Osteoblast (primary cell): ENCODE data around the gene NFATC1. TPM values are rescaled to one million over a fixed set of nuclear protein-coding genes. Genes with fewer than 3 reads are reported as not detected.
A peak's percentile ranks its signal among the peaks of the same experiment; 100 is the strongest.

Source experiments
- DNase-seq: peaks from one replicate; pipeline ENCODE4 v3.0.0; 2011; ENCODE audit warnings: low spot score, mixed read lengths; ENCODE audit not compliant: insufficient read length; ENCODE audit errors: missing footprints
- H2AFZ ChIP-seq: 2 replicates; pipeline ENCODE4 v1.6.0; 2011; ENCODE audit warnings: mild to moderate bottlenecking, low read length
- H3K27ac ChIP-seq: 2 replicates; pipeline ENCODE4 v1.5.1; 2011; ENCODE audit warnings: mild to moderate bottlenecking, low read depth, low read length, moderate library complexity
- H3K27me3 ChIP-seq: 2 replicates; pipeline ENCODE4 v1.6.0; 2012; ENCODE audit warnings: mild to moderate bottlenecking, control low read depth, inconsistent platforms, low read length, moderate library complexity; ENCODE audit not compliant: insufficient read depth
- H3K36me3 ChIP-seq: 2 replicates; pipeline ENCODE4 v1.5.1; 2011; ENCODE audit warnings: mild to moderate bottlenecking, low read length, control low read depth, moderate library complexity; ENCODE audit not compliant: insufficient read depth
- H3K4me1 ChIP-seq: 2 replicates; pipeline ENCODE4 v1.5.1; 2011; ENCODE audit warnings: mild to moderate bottlenecking, low read length, control low read depth, moderate library complexity; ENCODE audit not compliant: insufficient read depth
- H3K4me2 ChIP-seq: 2 replicates; pipeline ENCODE4 v1.6.0; 2011; ENCODE audit warnings: mild to moderate bottlenecking, low read length; ENCODE audit not compliant: insufficient read depth
- H3K4me3 ChIP-seq: fragments of 200-600 bp; sonication (generic); 3 replicates; pipeline ENCODE4 v1.5.1; 2012; ENCODE audit warnings: mild to moderate bottlenecking, low read length, inconsistent platforms; ENCODE audit not compliant: insufficient read depth
- H3K79me2 ChIP-seq: 2 replicates; pipeline ENCODE4 v1.6.0; 2012; ENCODE audit warnings: mild to moderate bottlenecking, low read length, control low read depth, inconsistent platforms; ENCODE audit not compliant: insufficient read depth
- H3K9me3 ChIP-seq: 2 replicates; pipeline ENCODE4 v1.5.1; 2011; ENCODE audit warnings: low read depth, low read length, control low read depth
- H4K20me1 ChIP-seq: 2 replicates; pipeline ENCODE4 v1.6.0; 2012; ENCODE audit warnings: mild to moderate bottlenecking, low read length, control low read depth; ENCODE audit not compliant: insufficient read depth
- CTCF ChIP-seq: IDR thresholded peaks from 2 replicates; pipeline ENCODE4 v1.5.1; 2011; ENCODE audit warnings: mild to moderate bottlenecking, low read depth, low read length, moderate library complexity; ENCODE audit errors: extremely low read depth
- total RNA-seq: library from RNA; depleted of rRNA; stranded (reverse); fragments of >200 nt; gene quantifications from 2 replicates; pipeline ENCODE4 v1.2.3, GENCODE V29; 2012

Gene NFATC1
- total RNA-seq, 1 donor, result 6.2 TPM

- Histone ChIP-seq H2AFZ (no peak overlapping the region), H3K4me2 (peak overlapping the region; percentile 46)
- TF ChIP-seq CTCF, result no peak
Observed at GRCh38 chr18:79379251-79379905, 16.4 kb upstream of the NFATC1 start.

GRCh38 chr18:79379931-79380815, 15.6 kb upstream of the NFATC1 start:
- Histone ChIP-seq H3K27me3 (peaks cover 6% of the 10 kb centered on the region), H3K4me2 (no peak overlapping the region), H2AFZ (no peak overlapping the region), H3K27ac (no peak overlapping the region), H3K4me3 (no peak overlapping the region), H4K20me1 (peaks cover 2% of the 10 kb centered on the region), H3K4me1 (no peaks in the 10 kb centered on the region), H3K79me2 (no peaks in the 10 kb centered on the region), H3K36me3 (no peaks in the 10 kb centered on the region), H3K9me3 (no peaks in the 10 kb centered on the region)
- TF ChIP-seq CTCF, result no peak
- DNase-seq, result peak; percentile 84

More at GRCh38 chr18:79379251-79379905, 16.4 kb upstream of the NFATC1 start:
- Histone ChIP-seq H4K20me1 (peaks cover 2% of the 10 kb centered on the region), H3K27ac (no peak overlapping the region), H3K36me3 (no peaks in the 10 kb centered on the region), H3K4me3 (no peak overlapping the region), H3K79me2 (no peaks in the 10 kb centered on the region), H3K27me3 (peaks cover 6% of the 10 kb centered on the region), H3K4me1 (no peaks in the 10 kb centered on the region), H3K9me3 (no peaks in the 10 kb centered on the region)
- DNase-seq, result no peak

- no peak overlapping the region for H3K4me3 ChIP-seq
- H2AFZ ChIP-seq, result no peak overlapping the region
- H3K27ac ChIP-seq, result no peak overlapping the region
- peaks cover 13% of the 10 kb centered on the region for H3K27me3 ChIP-seq
- no peaks in the 10 kb centered on the region for H3K4me1 ChIP-seq
- H3K36me3 ChIP-seq, result no peaks in the 10 kb centered on the region
- no peaks in the 10 kb centered on the region for H3K9me3 ChIP-seq
- no peak overlapping the region for H3K4me2 ChIP-seq
- H3K79me2 ChIP-seq, result no peaks in the 10 kb centered on the region
- peaks cover 2% of the 10 kb centered on the region for H4K20me1 ChIP-seq
- peak; percentile 75 for TF ChIP-seq CTCF
- DNase-seq, result peak; percentile 99
Observed at GRCh38 chr18:79380816-79381806, 14.6 kb upstream of the NFATC1 start.
